Endothelial cell of umbilical vein (primary cell): Measurements from ENCODE around the gene NRG3. TPM values are rescaled to one million over a fixed set of nuclear protein-coding genes. Genes with fewer than 3 reads are reported as not detected.

ENCODE experiments used
- BruUV-seq: library from RNA; stranded (reverse); fragments of 400-500 nt; replicated peaks from 2 replicates; lab custom pipeline; 2021; lab: Mats Ljungman, UMichigan
- CTCF ChIA-PET: fragments of 300-600, 350-600 bp; sonication (Branson Sonifier 250); formaldehyde crosslinking; loops from one replicate; lab custom pipeline; 2021; ENCODE audit warnings: antibody characterized with exemption, inconsistent platforms; lab: Charles Lee
- POLR2A ChIA-PET: fragments of 300-600, 350-600 bp; sonication (Branson Sonifier 250); formaldehyde crosslinking; loops from one replicate; lab custom pipeline; 2021; ENCODE audit warnings: antibody characterized with exemption, inconsistent platforms; lab: Charles Lee
- DNase-seq: peaks from one replicate; pipeline ENCODE4 v3.0.0-alpha.2; 2011; ENCODE audit warnings: low read depth, low spot score
- FAIRE-seq: peaks from 2 replicates; lab custom pipeline; 2011; peaks lifted over from hg19 to GRCh38; lab: Jason Lieb, UNC
- H2AFZ ChIP-seq: 2 replicates; pipeline ENCODE4 v1.6.0; 2012; ENCODE audit warnings: low read depth, low read length, control low read depth, inconsistent platforms
- H3K27ac ChIP-seq: 2 replicates; pipeline ENCODE4 v1.5.1; 2011; ENCODE audit warnings: low read depth, mild to moderate bottlenecking, control low read depth, low read length, moderate library complexity; ENCODE audit not compliant: insufficient read depth
- H3K27me3 ChIP-seq, 2 experiments: 2 replicates each; pipeline versions ENCODE4 v1.6.0 to v1.6.1; 2011; ENCODE audit warnings: low read length in 2 of 2, mixed read lengths in 1 of 2; ENCODE audit not compliant: control insufficient read depth in 2 of 2, insufficient read depth in 2 of 2
- H3K36me3 ChIP-seq, 2 experiments: 2 replicates in 1 of 2; 3 replicates in 1 of 2; pipeline ENCODE4 v1.5.1; 2011; ENCODE audit warnings: low read length in 2 of 2, mild to moderate bottlenecking in 1 of 2, moderate library complexity in 1 of 2; ENCODE audit not compliant: control insufficient read depth in 2 of 2, insufficient read depth in 2 of 2; ENCODE audit errors: extremely low read depth in 1 of 2
- H3K4me1 ChIP-seq: 3 replicates; pipeline ENCODE4 v1.5.1; 2011; ENCODE audit warnings: mild to moderate bottlenecking, low read length; ENCODE audit not compliant: control insufficient read depth, insufficient read depth; ENCODE audit errors: extremely low read depth
- H3K4me2 ChIP-seq: 2 replicates; pipeline ENCODE4 v1.6.1; 2011; ENCODE audit warnings: low read length, control low read depth, mixed read lengths; ENCODE audit not compliant: insufficient read depth
- H3K4me3 ChIP-seq, 3 experiments: fragments of 200-600 bp in 1 of 3; sonication (generic), shearing (Covaris generic) in 1 of 3; replicated peaks in 1 of 3; 2 replicates each; pipeline ENCODE4 v1.5.1; 2011 to 2016; ENCODE audit warnings: control low read depth in 3 of 3, low read length in 3 of 3, mild to moderate bottlenecking in 2 of 3, inconsistent platforms in 1 of 3, low read depth in 1 of 3, moderate library complexity in 1 of 3; ENCODE audit not compliant: insufficient read depth in 1 of 3
- H3K79me2 ChIP-seq: 2 replicates; pipeline ENCODE4 v1.6.0; 2012; ENCODE audit warnings: low read length, inconsistent platforms; ENCODE audit not compliant: control insufficient read depth, insufficient read depth
- H3K9ac ChIP-seq: replicated peaks from 2 replicates; pipeline ENCODE3; 2011; ENCODE audit warnings: low read length, control low read depth; ENCODE audit not compliant: insufficient read depth; ENCODE audit errors: extremely low read depth
- H3K9me1 ChIP-seq: replicated peaks from 3 replicates; pipeline ENCODE4 v1.6.0; 2011; ENCODE audit warnings: mild to moderate bottlenecking, low read length; ENCODE audit not compliant: control insufficient read depth, insufficient read depth; ENCODE audit errors: extremely low read depth
- H3K9me3 ChIP-seq: replicated peaks from 2 replicates; pipeline ENCODE4 v1.5.1; 2012; ENCODE audit warnings: low read length, inconsistent platforms; ENCODE audit not compliant: control insufficient read depth, insufficient read depth
- H4K20me1 ChIP-seq: replicated peaks from 2 replicates; pipeline ENCODE3; 2011; ENCODE audit warnings: mild to moderate bottlenecking, low read length; ENCODE audit not compliant: control insufficient read depth, insufficient read depth; ENCODE audit errors: extremely low read depth
- EZH2 ChIP-seq: IDR thresholded peaks from 2 replicates; pipeline ENCODE4 v1.6.1; 2012; ENCODE audit warnings: borderline replicate concordance, low read depth, mild to moderate bottlenecking, moderate library complexity, low read length, inconsistent platforms; ENCODE audit not compliant: severe bottlenecking
- FOS ChIP-seq: IDR thresholded peaks from 2 replicates; pipeline ENCODE4 v1.6.1; 2011; ENCODE audit warnings: mild to moderate bottlenecking, low read length, moderate library complexity, borderline replicate concordance; ENCODE audit not compliant: insufficient read depth
- GATA2 ChIP-seq: IDR thresholded peaks from 2 replicates; pipeline ENCODE4 v1.7.0; 2011; ENCODE audit warnings: low read depth, mild to moderate bottlenecking, moderate library complexity, mixed read lengths, low read length; ENCODE audit not compliant: insufficient read length, insufficient read depth
- JUN ChIP-seq: IDR thresholded peaks from 2 replicates; pipeline ENCODE4 v1.6.1; 2011; ENCODE audit warnings: borderline replicate concordance, low read depth; ENCODE audit not compliant: insufficient read length, insufficient read depth
- MAX ChIP-seq: IDR thresholded peaks from 2 replicates; pipeline ENCODE4 v1.6.1; 2011; ENCODE audit not compliant: insufficient read depth, insufficient read length
- MYC ChIP-seq: IDR thresholded peaks from one replicate; pipeline ENCODE4 v1.6.1; 2011; ENCODE audit warnings: mild to moderate bottlenecking, low read depth, low read length
- POLR2A ChIP-seq: IDR thresholded peaks from 2 replicates; pipeline ENCODE4 v1.6.1; 2012; ENCODE audit warnings: low read depth, mild to moderate bottlenecking, control low read depth, low read length
- POLR2AphosphoS5 ChIP-seq: IDR thresholded peaks from 2 replicates; pipeline ENCODE4 v1.6.1; 2012; ENCODE audit warnings: low read depth, mild to moderate bottlenecking, control low read depth, low read length, moderate library complexity; ENCODE audit not compliant: insufficient read depth
- dilution Hi-C: fragments of 300-500 bp; cut with MboI; formaldehyde crosslinking; loops from one replicate; pipeline ENCODE4 v1.15.0; 2019; ENCODE audit warnings: low sequenced_read_pairs; ENCODE audit not compliant: extremely low pct_ligation_motif_present
- intact Hi-C: fragments of 100-400 bp; cut with micrococcal nuclease; formaldehyde crosslinking; loops from one replicate; pipeline ENCODE4 v1.10.0; 2022
- polyA plus RNA-seq, 4 experiments: library from polyadenylated mRNA; depleted of rRNA in 3 of 4; stranded (reverse) in 3 of 4; unstranded in 1 of 4; fragments of >200 nt; gene quantifications; 2 replicates each; pipeline versions ENCODE4 v1.2.1 to v1.2.3, GENCODE V29; 2011 to 2012; ENCODE audit warnings: missing spikeins in 1 of 4
- total RNA-seq: library from RNA; stranded (reverse); gene quantifications from 2 replicates; pipeline ENCODE4 v1.2.3, GENCODE V29; 2021
- TF ChIP-seq, protein P1 (sequence below), 2 donors: IDR thresholded peaks; 1 replicate in 1 of 2; 2 replicates in 1 of 2; pipeline ENCODE4 v1.5.1; 2011; ENCODE audit warnings: low read length in 2 of 2, mild to moderate bottlenecking in 2 of 2, moderate library complexity in 2 of 2, control low read depth in 1 of 2, inconsistent platforms in 1 of 2, low read depth in 1 of 2; ENCODE audit not compliant: insufficient read depth in 1 of 2; ENCODE audit errors: extremely low read depth in 1 of 2

Gene NRG3
- total and polyA plus RNA-seq, 2 donors (not counting 3 experiments of a cell fraction or from before 2014, with no cell fraction given) = 1.9 to 3.9 TPM

- Histone ChIP-seq H3K9me3 (no peaks in the 10 kb centered on the region), H3K79me2 (no peaks in the 10 kb centered on the region), H3K9ac (no peak overlapping the region), H3K4me2 (no peak overlapping the region), H3K27ac (no peak overlapping the region), H3K4me3 (no peak overlapping the region), H4K20me1 (no peaks in the 10 kb centered on the region), H3K4me1 (no peaks in the 10 kb centered on the region), H3K36me3 (no peaks in the 10 kb centered on the region), H2AFZ (no peak overlapping the region), H3K9me1 (no peaks in the 10 kb centered on the region), H3K27me3 (no peaks in the 10 kb centered on the region)
- ChIA-PET POLR2A (no interaction called here), CTCF (no interaction called here)
- BruUV-seq = no TSS peak
- DNase-seq (no peak), FAIRE-seq (no peak)
- TF ChIP-seq FOS (no peak), JUN (no peak), POLR2A (no peak), MAX (no peak), EZH2 (no peak), POLR2AphosphoS5 (no peak), MYC (no peak), GATA2 (no peak)
- TF ChIP-seq, protein P1, sequence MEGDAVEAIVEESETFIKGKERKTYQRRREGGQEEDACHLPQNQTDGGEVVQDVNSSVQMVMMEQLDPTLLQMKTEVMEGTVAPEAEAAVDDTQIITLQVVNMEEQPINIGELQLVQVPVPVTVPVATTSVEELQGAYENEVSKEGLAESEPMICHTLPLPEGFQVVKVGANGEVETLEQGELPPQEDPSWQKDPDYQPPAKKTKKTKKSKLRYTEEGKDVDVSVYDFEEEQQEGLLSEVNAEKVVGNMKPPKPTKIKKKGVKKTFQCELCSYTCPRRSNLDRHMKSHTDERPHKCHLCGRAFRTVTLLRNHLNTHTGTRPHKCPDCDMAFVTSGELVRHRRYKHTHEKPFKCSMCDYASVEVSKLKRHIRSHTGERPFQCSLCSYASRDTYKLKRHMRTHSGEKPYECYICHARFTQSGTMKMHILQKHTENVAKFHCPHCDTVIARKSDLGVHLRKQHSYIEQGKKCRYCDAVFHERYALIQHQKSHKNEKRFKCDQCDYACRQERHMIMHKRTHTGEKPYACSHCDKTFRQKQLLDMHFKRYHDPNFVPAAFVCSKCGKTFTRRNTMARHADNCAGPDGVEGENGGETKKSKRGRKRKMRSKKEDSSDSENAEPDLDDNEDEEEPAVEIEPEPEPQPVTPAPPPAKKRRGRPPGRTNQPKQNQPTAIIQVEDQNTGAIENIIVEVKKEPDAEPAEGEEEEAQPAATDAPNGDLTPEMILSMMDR (IDR thresholded peaks at IDR 0.05; ENCODE audit: extremely low read depth in 1 of 2, insufficient read depth in 1 of 2, low read depth in 1 of 2, low read length in 2 of 2) = no peak
- intact Hi-C loops (loop anchor here (10.0 kb wide), 1 partner anchor 1117 kb away; no protein-coding TSS in a partner anchor), dilution Hi-C loops (no loop called here)
Measured at GRCh38 chr10:82961864-82962263, 1086.9 kb downstream of the NRG3 start.
